ENCODE data around the gene BTC. TPM values are rescaled to one million over a fixed set of nuclear protein-coding genes. Genes with fewer than 3 reads are reported as not detected.

The BTC gene
- total RNA-seq, 2 donors from 2014 or later = 0.09 to 0.24 TPM

DNA sequence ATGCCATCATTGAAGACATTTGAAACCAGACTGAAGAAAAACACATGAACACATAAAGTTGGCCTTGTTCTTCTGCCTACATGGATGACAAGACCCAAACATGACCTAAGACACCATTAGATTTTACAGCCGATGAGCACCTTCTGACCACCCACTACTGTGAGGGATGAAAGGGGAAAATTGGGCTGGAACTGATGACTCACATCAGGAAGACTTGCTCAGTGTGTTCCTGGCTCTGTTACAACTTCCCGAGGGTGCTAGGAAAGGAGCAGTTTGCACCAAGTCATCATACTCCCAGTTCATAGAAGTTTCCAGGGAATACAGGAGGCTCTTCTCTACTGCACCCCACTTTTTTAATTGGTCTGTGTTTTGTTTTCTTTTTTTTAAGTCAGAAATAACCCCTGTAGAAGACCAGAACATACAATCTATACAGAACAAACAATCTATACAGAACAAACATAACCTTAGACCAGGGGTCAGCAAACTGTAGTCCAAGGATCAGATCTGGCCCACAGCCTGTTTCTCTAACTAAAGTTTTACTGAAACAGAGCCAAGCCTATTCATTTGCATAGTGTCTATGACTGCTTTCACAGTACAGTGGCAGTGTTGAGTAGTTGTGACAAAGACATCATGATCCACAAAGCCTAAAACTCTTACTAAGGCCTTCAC is 25.3 kb downstream of the BTC start:
- Mint-ChIP-seq H3K9me3 (no peaks in the 10 kb centered on the region), H3K27me3 (ENCODE audit: insufficient read depth) (no peaks in the 10 kb centered on the region), H3K4me1 (no peaks in the 10 kb centered on the region), H3K27ac (no peak overlapping the region), H3K36me3 (ENCODE audit: low read depth) (no peaks in the 10 kb centered on the region), H3K4me3 (no peak overlapping the region)
- Histone ChIP-seq H3K4me3 (ENCODE audit: low read length) (no peak overlapping the region), H3K4me1 (ENCODE audit: control insufficient read depth, insufficient read depth, low read length) (no peaks in the 10 kb centered on the region), H3K9ac (ENCODE audit: extremely low read depth, low read length, poor library complexity, severe bottlenecking) (no peak overlapping the region), H3K9me3 (ENCODE audit: control insufficient read depth, low read length) (no peaks in the 10 kb centered on the region), H3K27me3 (ENCODE audit: control insufficient read depth, insufficient read depth, low read length, poor library complexity, severe bottlenecking) (no peaks in the 10 kb centered on the region), H3K27ac (ENCODE audit: low read depth, low read length) (no peak overlapping the region), H3K36me3 (ENCODE audit: control insufficient read depth, insufficient read depth, low read length) (no peaks in the 10 kb centered on the region)
- TF ChIP-seq, protein P1, sequence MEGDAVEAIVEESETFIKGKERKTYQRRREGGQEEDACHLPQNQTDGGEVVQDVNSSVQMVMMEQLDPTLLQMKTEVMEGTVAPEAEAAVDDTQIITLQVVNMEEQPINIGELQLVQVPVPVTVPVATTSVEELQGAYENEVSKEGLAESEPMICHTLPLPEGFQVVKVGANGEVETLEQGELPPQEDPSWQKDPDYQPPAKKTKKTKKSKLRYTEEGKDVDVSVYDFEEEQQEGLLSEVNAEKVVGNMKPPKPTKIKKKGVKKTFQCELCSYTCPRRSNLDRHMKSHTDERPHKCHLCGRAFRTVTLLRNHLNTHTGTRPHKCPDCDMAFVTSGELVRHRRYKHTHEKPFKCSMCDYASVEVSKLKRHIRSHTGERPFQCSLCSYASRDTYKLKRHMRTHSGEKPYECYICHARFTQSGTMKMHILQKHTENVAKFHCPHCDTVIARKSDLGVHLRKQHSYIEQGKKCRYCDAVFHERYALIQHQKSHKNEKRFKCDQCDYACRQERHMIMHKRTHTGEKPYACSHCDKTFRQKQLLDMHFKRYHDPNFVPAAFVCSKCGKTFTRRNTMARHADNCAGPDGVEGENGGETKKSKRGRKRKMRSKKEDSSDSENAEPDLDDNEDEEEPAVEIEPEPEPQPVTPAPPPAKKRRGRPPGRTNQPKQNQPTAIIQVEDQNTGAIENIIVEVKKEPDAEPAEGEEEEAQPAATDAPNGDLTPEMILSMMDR (conservative IDR thresholded peaks at IDR 0.05) = no peak
- DNase-seq = no peak
- 83 to 100% methylated on average over 1 to 2 of the region's 2 CpGs for WGBS, 2 experiments (ENCODE audit: insufficient coverage in 1 of 2, insufficient read length in 1 of 2)

DNA sequence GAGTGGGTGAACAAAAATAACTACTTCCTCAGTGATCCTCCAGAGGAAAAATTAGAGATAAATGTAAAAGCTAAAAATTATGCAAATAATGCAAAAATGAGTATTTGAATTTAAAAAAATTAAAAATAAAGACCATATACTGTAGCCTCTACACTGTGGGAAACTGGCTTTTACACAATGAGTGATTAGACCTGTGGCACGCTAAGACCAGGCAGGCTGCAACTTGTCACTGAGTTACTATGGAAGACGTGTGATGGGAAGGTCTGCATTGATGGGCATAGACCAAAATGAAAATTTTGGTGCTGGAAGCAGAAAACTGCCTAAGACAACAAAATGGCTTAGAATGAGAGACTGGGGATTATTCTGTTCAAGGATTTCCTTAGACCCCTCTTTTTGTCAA is 30.2 kb downstream of the BTC start:
- Mint-ChIP-seq H3K4me1 (no peaks in the 10 kb centered on the region), H3K27ac (no peak overlapping the region), H3K36me3 (ENCODE audit: low read depth) (no peaks in the 10 kb centered on the region), H3K9me3 (no peaks in the 10 kb centered on the region), H3K4me3 (no peak overlapping the region), H3K27me3 (ENCODE audit: insufficient read depth) (no peaks in the 10 kb centered on the region)
- no peaks in the 10 kb centered on the region for H3K4me1 ChIP-seq (ENCODE audit: control insufficient read depth, insufficient read depth, low read length)
- 92 to 100% methylated on average over 2 of the region's 2 CpGs for WGBS, 2 experiments (ENCODE audit: insufficient coverage in 1 of 2, insufficient read length in 1 of 2)
- TF ChIP-seq, protein P1 (conservative IDR thresholded peaks at IDR 0.05) = no peak
- H3K36me3 ChIP-seq (ENCODE audit: control insufficient read depth, insufficient read depth, low read length) = no peaks in the 10 kb centered on the region
- H3K27ac ChIP-seq (ENCODE audit: low read depth, low read length) = no peak overlapping the region
- H3K9ac ChIP-seq (ENCODE audit: extremely low read depth, low read length, poor library complexity, severe bottlenecking) = no peak overlapping the region
- no peak for DNase-seq
- no peak overlapping the region for H3K4me3 ChIP-seq (ENCODE audit: low read length)
- no peaks in the 10 kb centered on the region for H3K9me3 ChIP-seq (ENCODE audit: control insufficient read depth, low read length)
- H3K27me3 ChIP-seq (ENCODE audit: control insufficient read depth, insufficient read depth, low read length, poor library complexity, severe bottlenecking) = no peaks in the 10 kb centered on the region

DNA sequence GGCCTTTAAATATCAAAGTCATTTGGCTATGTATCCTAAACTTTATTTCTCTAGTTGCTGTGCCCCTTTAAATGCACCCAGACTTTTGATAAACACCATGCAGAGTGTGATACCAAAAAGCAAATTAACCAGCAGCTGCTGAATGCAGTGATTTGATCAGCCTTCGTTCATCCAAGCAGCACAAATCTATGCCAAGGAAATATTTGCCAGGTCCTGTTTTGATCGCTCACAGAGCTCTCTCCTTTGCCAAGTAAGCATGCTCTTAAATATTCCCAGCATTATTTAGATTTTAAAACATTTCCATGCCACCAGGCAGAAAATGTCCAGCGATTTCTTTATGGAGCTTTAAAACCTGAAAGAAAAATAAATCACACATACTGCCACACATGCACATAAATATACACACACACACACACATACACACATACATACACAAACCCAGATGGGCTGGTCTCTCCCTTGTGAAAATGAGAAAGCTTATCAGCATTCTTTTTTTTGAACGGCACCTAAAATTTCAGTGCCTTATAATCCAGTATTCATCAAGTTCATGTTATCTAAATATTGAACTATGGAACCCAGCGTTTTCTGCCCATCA is 35.7 kb downstream of the BTC start:
- no peaks in the 10 kb centered on the region for H3K9me3 Mint-ChIP-seq
- DNase-seq = no peak
- no peaks in the 10 kb centered on the region for H3K27me3 Mint-ChIP-seq (ENCODE audit: insufficient read depth)
- no peaks in the 10 kb centered on the region for H3K36me3 Mint-ChIP-seq (ENCODE audit: low read depth)
- no peak overlapping the region for H3K9ac ChIP-seq (ENCODE audit: extremely low read depth, low read length, poor library complexity, severe bottlenecking)
- H3K4me3 Mint-ChIP-seq = no peak overlapping the region
- H3K27ac Mint-ChIP-seq = no peak overlapping the region
- H3K27me3 ChIP-seq (ENCODE audit: control insufficient read depth, insufficient read depth, low read length, poor library complexity, severe bottlenecking) = no peaks in the 10 kb centered on the region
- H3K9me3 ChIP-seq (ENCODE audit: control insufficient read depth, low read length) = no peaks in the 10 kb centered on the region
- no peak overlapping the region for H3K27ac ChIP-seq (ENCODE audit: low read depth, low read length)
- no peaks in the 10 kb centered on the region for H3K36me3 ChIP-seq (ENCODE audit: control insufficient read depth, insufficient read depth, low read length)
- TF ChIP-seq, protein P1 (conservative IDR thresholded peaks at IDR 0.05) = no peak
- no peaks in the 10 kb centered on the region for H3K4me1 Mint-ChIP-seq
- WGBS, 2 experiments (ENCODE audit: insufficient coverage in 1 of 2, insufficient read length in 1 of 2) = 88 to 96% methylated on average over 4 to 5 of the region's 5 CpGs
- no peaks in the 10 kb centered on the region for H3K4me1 ChIP-seq (ENCODE audit: control insufficient read depth, insufficient read depth, low read length)
- no peak overlapping the region for H3K4me3 ChIP-seq (ENCODE audit: low read length)
